Chondrocyte (in vitro differentiated cells): ENCODE measurements around the gene FOXK1. TPM values are rescaled to one million over a fixed set of nuclear protein-coding genes. Genes with fewer than 3 reads are reported as not detected.
"Not testable (repeated sequence)": the region's sequence is repeated elsewhere in the genome, so short reads cannot be mapped to it uniquely, and the experiment has no call there.

Experiments used
- DNase-seq: peaks from one replicate; pipeline ENCODE4 v3.0.0; 2021; ENCODE audit warnings: mixed read lengths, low spot score
- H3K27ac Mint-ChIP-seq: one replicate; pipeline ENCODE4 v1.8.0; 2021; ENCODE audit warnings: mild to moderate bottlenecking, moderate library complexity, mixed read lengths; ENCODE audit not compliant: unreplicated experiment
- H3K27me3 Mint-ChIP-seq: 2 replicates; pipeline ENCODE4 v1.8.0; 2021; ENCODE audit warnings: low read depth, mixed read lengths
- H3K36me3 Mint-ChIP-seq: 2 replicates; pipeline ENCODE4 v1.8.0; 2021; ENCODE audit warnings: low read depth, mixed read lengths
- H3K4me1 Mint-ChIP-seq: 2 replicates; pipeline ENCODE4 v1.8.0; 2021; ENCODE audit warnings: low read depth, mild to moderate bottlenecking, mixed read lengths
- H3K4me3 Mint-ChIP-seq: one replicate; pipeline ENCODE4 v1.8.0; 2021; ENCODE audit warnings: mild to moderate bottlenecking, moderate library complexity, mixed read lengths; ENCODE audit not compliant: unreplicated experiment
- H3K9me3 Mint-ChIP-seq: 2 replicates; pipeline ENCODE4 v1.8.0; 2021; ENCODE audit warnings: low read depth, mixed read lengths
- total RNA-seq: library from RNA; stranded (reverse); gene quantifications from 3 replicates; pipeline ENCODE4 v1.2.1, GENCODE V29; 2021
- TF ChIP-seq, protein P1 (sequence below): fragments of 200-600 bp; sonication (generic); IDR thresholded peaks from 2 replicates; pipeline ENCODE4 v1.5.0; 2021; ENCODE audit warnings: antibody characterized with exemption, mild to moderate bottlenecking, moderate library complexity

FOXK1 gene
- total RNA-seq, 1 donor from 2014 or later, result 77.9 TPM

- TF ChIP-seq, protein P1, sequence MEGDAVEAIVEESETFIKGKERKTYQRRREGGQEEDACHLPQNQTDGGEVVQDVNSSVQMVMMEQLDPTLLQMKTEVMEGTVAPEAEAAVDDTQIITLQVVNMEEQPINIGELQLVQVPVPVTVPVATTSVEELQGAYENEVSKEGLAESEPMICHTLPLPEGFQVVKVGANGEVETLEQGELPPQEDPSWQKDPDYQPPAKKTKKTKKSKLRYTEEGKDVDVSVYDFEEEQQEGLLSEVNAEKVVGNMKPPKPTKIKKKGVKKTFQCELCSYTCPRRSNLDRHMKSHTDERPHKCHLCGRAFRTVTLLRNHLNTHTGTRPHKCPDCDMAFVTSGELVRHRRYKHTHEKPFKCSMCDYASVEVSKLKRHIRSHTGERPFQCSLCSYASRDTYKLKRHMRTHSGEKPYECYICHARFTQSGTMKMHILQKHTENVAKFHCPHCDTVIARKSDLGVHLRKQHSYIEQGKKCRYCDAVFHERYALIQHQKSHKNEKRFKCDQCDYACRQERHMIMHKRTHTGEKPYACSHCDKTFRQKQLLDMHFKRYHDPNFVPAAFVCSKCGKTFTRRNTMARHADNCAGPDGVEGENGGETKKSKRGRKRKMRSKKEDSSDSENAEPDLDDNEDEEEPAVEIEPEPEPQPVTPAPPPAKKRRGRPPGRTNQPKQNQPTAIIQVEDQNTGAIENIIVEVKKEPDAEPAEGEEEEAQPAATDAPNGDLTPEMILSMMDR, result peak; percentile 78
- Mint-ChIP-seq H3K4me3 (peak overlapping the region; percentile 84), H3K9me3 (no peaks in the 10 kb centered on the region), H3K4me1 (peaks cover 13% of the 10 kb centered on the region), H3K27ac (peak overlapping the region; percentile 82), H3K27me3 (no peaks in the 10 kb centered on the region), H3K36me3 (no peaks in the 10 kb centered on the region)
- peak; percentile 95 for DNase-seq
Measured at GRCh38 chr7:4641667-4642467, 40.2 kb upstream of the FOXK1 start.

DNA sequence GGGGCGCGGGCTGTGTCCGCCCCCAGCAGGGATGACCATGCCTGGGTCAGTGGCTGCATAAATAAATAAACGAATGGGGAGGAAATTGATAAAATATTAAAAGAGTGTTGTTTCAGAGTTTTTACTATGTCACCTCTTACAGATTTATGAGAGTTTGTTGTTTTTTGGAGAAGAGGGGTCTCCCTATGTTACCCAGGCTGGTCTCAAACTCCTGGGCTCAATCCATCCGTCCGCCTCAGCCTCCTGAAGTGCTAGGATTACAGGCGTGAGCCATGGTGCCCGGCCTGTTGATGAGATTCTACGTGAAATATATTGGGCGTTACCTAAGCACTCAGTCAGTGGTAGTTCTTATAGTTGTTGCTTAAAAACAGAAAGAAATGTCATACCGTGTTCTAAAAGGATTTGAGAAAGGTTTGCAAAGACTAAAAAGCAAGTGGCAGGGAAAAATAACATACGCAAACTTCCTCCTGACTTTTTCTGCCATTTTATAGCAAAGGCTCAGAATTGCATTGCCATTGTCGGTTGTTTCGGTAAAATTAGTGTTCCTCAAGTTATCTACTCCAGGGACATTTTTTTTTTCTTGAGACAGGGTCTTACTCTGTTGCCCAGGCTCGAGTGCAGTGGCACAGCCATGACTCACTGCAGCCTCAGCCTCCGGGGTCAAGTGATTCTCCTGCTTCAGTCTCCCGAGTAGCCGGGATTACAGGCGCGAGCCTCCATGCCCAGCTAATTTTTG lies 39.5 kb upstream of the FOXK1 start:
- DNase-seq, result peak; percentile 21
- peak overlapping the region; percentile 84 for H3K4me3 Mint-ChIP-seq
- no peaks in the 10 kb centered on the region for H3K27me3 Mint-ChIP-seq
- peak overlapping the region; percentile 82 for H3K27ac Mint-ChIP-seq
- no peaks in the 10 kb centered on the region for H3K9me3 Mint-ChIP-seq
- TF ChIP-seq, protein P1, result no peak
- H3K4me1 Mint-ChIP-seq, result peaks cover 13% of the 10 kb centered on the region
- H3K36me3 Mint-ChIP-seq, result no peaks in the 10 kb centered on the region

DNA sequence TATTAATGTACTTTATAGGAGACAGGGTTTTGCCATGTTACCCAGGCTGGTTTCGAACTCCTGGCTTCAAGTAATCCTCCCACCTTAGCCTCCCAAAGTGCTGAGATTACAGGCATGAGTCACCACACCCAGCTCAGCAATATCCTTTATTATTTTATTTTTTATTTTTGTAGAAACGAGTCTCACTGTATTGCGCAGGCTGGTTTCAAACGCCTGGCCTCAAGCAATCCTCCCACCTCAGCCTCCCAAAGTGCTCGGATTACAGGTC lies 39.0 kb upstream of the FOXK1 start:
- H3K27me3 Mint-ChIP-seq, H3K9me3 Mint-ChIP-seq, H3K27ac Mint-ChIP-seq, H3K36me3 Mint-ChIP-seq, H3K4me3 Mint-ChIP-seq: not testable (repeated sequence)
- peaks cover 13% of the 10 kb centered on the region for H3K4me1 Mint-ChIP-seq
- DNase-seq, result peak; percentile 21

GRCh38 chr7:4645246-4645645 lies 36.8 kb upstream of the FOXK1 start:
- TF ChIP-seq, protein P1, result no peak
- Mint-ChIP-seq H3K4me3 (no peak overlapping the region), H3K9me3 (no peaks in the 10 kb centered on the region), H3K4me1 (peaks cover 14% of the 10 kb centered on the region), H3K27ac (no peak overlapping the region), H3K36me3 (no peaks in the 10 kb centered on the region), H3K27me3 (no peaks in the 10 kb centered on the region)
- no peak for DNase-seq

DNA sequence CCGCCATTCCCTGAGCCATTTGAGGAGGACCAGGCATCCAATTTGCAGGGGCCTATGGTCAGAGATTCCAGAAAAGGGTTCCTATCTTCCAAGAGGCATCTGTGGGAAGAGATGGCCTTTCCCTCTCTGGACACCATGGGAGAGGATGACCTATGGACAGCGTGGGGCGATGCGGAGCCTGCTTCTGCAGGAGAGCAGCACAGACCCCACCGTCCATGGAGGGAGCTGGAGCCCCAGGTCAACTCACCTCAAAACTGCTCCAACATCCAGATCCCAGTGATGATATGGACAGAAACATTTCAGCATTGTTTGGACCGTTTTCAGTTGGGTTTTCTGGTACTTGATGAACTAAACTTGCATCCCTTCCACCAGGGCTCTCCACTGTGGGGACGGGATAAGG lies 34.0 kb upstream of the FOXK1 start:
- no peak overlapping the region for H3K27ac Mint-ChIP-seq
- no peaks in the 10 kb centered on the region for H3K36me3 Mint-ChIP-seq
- peak; percentile 44 for DNase-seq
- no peaks in the 10 kb centered on the region for H3K27me3 Mint-ChIP-seq
- TF ChIP-seq, protein P1, result no peak
- H3K9me3 Mint-ChIP-seq, result peaks cover 2% of the 10 kb centered on the region
- peaks cover 23% of the 10 kb centered on the region for H3K4me1 Mint-ChIP-seq
- H3K4me3 Mint-ChIP-seq, result no peak overlapping the region
